Measurements from ENCODE around the gene BUB1B. TPM values are rescaled to one million over a fixed set of nuclear protein-coding genes. Genes with fewer than 3 reads are reported as not detected.

BUB1B gene
- total RNA-seq, 1 experiment from 2014 or later = 92.9 TPM

- TF ChIP-seq ZBTB33 (IDR thresholded peaks at IDR 0.05; ENCODE audit: extremely low read depth, insufficient replicate concordance, low read length) (no peak), EZH2 (IDR thresholded peaks at IDR 0.05) (no peak)
Measured at GRCh38 chr15:40265875-40266274, 105.0 kb downstream of the BUB1B start (continued).

GRCh38 chr15:40266828-40267304 lies 106.0 kb downstream of the BUB1B start:
- Histone ChIP-seq H3K79me2 (ENCODE audit: insufficient read depth, low read length) (no peaks in the 10 kb centered on the region), H3K4me2 (ENCODE audit: low read length) (peak overlapping the region; percentile 69), H3K27ac (ENCODE audit: low read depth, low read length) (peak overlapping the region; percentile 57), H3K27me3 (ENCODE audit: insufficient read depth, low read length) (no peaks in the 10 kb centered on the region), H3K9me3 (ENCODE audit: control insufficient read depth in 1 of 2, insufficient read depth in 1 of 2, low read depth in 1 of 2, low read length in 2 of 2) (no peaks in the 10 kb centered on the region), H3K36me3 (ENCODE audit: control insufficient read depth in 1 of 2, insufficient read depth in 2 of 2, low read length in 2 of 2) (peaks cover 0 to 3% of the 10 kb centered on the region in 2 experiments; a peak in 1 of 4 replicates), H3K4me3 (replicated peaks in 1 of 2; ENCODE audit: low read depth in 1 of 2, low read length in 2 of 2) (0 out of 4 replicates have a peak overlapping the region, but pooled peaks of 1 of the 2 experiments have one; percentile 9), H3K9me2 (ENCODE audit: insufficient read depth) (no peaks in the 10 kb centered on the region), H3K9ac (ENCODE audit: low read length) (peak overlapping the region; percentile 57), H4K20me1 (ENCODE audit: insufficient read depth) (no peaks in the 10 kb centered on the region), H3K4me1 (ENCODE audit: control insufficient read depth in 1 of 2, insufficient read depth in 2 of 2, low read length in 2 of 2) (peaks cover 17 to 28% of the 10 kb centered on the region in 2 experiments), H2AFZ (ENCODE audit: low read depth, low read length, poor library complexity, severe bottlenecking) (no peak overlapping the region)
- TF ChIP-seq ZBTB33 (IDR thresholded peaks at IDR 0.05; ENCODE audit: extremely low read depth, insufficient replicate concordance, low read length) (no peak), MAX (IDR thresholded peaks at IDR 0.05) (peak; percentile 61; the same call in 1 of the 2 replicates), SP1 (IDR thresholded peaks at IDR 0.05; ENCODE audit: low read depth) (peak; percentile 68), POLR2AphosphoS5 (IDR thresholded peaks at IDR 0.05; ENCODE audit: low read depth, low read length) (peak; percentile 31; the same call in 1 of the 2 replicates), JUND (IDR thresholded peaks at IDR 0.05) (peak; percentile 94), YY1 (IDR thresholded peaks at IDR 0.05; ENCODE audit: extremely low read depth, insufficient replicate concordance, low read depth, low read length) (peak; percentile 22), FOSL1 (IDR thresholded peaks at IDR 0.05; ENCODE audit: low read depth) (peak; percentile 97), RAD21 (IDR thresholded peaks at IDR 0.05; ENCODE audit: low read depth) (no peak)
- DNase-seq (ENCODE audit: low read depth, low spot score) = peak; percentile 71
- peak; percentile 98 for ATAC-seq
- ChIA-PET POLR2A (interaction anchor here (1.0 kb wide), 1 partner anchor 174 kb away, joined by 3 read pairs; the partner anchor contains the start of gene BAHD1), CTCF (interaction anchor here (0.9 to 1.7 kb wide), 2 partner anchors 12 to 49 kb away, joined by 3 to 5 read pairs; no protein-coding TSS in a partner anchor), RAD21 (ENCODE audit: low non-redundant PET in 1 of 2, low total read pairs in 2 of 2, uncharacterized antibody in 2 of 2, unreplicated experiment in 2 of 2) (no interaction called here)
- intact Hi-C loops (cut with micrococcal nuclease) = no loop called here
- no TSS peak for BruUV-seq (replicated peaks)

All from HCT116 (cell line).